Activated B cell treated with CpG ODN at 0.5 μM for 24 hours (primary cell): ENCODE results near the gene MCF2L2. TPM values are rescaled to one million over a fixed set of nuclear protein-coding genes. Genes with fewer than 3 reads are reported as not detected.

ENCODE experiments used
- ATAC-seq: fragments of 200-7000 bp; cut with Tn5 transposase; one replicate; pipeline ENCODE4 v1.10.0; 2021; ENCODE audit warnings: low read depth, mild to moderate bottlenecking, moderate library complexity
- CTCF ChIA-PET: fragments of 350-600 bp; sonication (Branson Sonifier 250); formaldehyde crosslinking; loops from one replicate; lab custom pipeline; 2021; ENCODE audit warnings: antibody characterized with exemption; lab: Charles Lee
- POLR2A ChIA-PET: fragments of 350-600 bp; sonication (Branson Sonifier 250); formaldehyde crosslinking; loops from one replicate; lab custom pipeline; 2021; ENCODE audit warnings: antibody characterized with exemption; lab: Charles Lee
- DNase-seq: peaks from one replicate; pipeline ENCODE4 v3.0.0; 2022
- H3K27ac Mint-ChIP-seq: one replicate; pipeline ENCODE4 v1.8.0; 2020; ENCODE audit warnings: mixed read lengths
- H3K27me3 Mint-ChIP-seq: one replicate; pipeline ENCODE4 v1.8.0; 2021; ENCODE audit warnings: mixed read lengths
- H3K36me3 Mint-ChIP-seq: one replicate; pipeline ENCODE4 v1.8.0; 2021; ENCODE audit warnings: low read depth, mixed read lengths
- H3K4me1 Mint-ChIP-seq: one replicate; pipeline ENCODE4 v1.8.0; 2021; ENCODE audit warnings: mixed read lengths
- H3K4me3 Mint-ChIP-seq: one replicate; pipeline ENCODE4 v1.8.0; 2020; ENCODE audit warnings: mild to moderate bottlenecking, mixed read lengths
- H3K9me3 Mint-ChIP-seq: one replicate; pipeline ENCODE4 v1.8.0; 2020; ENCODE audit warnings: mixed read lengths
- CTCF ChIP-seq: fragments of 200-600 bp; IDR thresholded peaks from one replicate; pipeline ENCODE4 v1.8.0; 2022; ENCODE audit warnings: antibody characterized with exemption, mild to moderate bottlenecking
- intact Hi-C: fragments of 100-400 bp; cut with micrococcal nuclease; formaldehyde crosslinking; loops from one replicate; pipeline ENCODE4 v1.15.1; 2024
- total RNA-seq: library from RNA; stranded (reverse); gene quantifications from 2 replicates; pipeline ENCODE4 v1.2.3, GENCODE V29; 2022

Gene MCF2L2
- total RNA-seq, 1 donor from 2014 or later: 2.4 TPM

GRCh38 chr3:183350164-183350563 is 78.3 kb downstream of the MCF2L2 start:
- H3K27me3 Mint-ChIP-seq: peaks cover 14% of the 10 kb centered on the region
- H3K36me3 Mint-ChIP-seq: no peaks in the 10 kb centered on the region
- intact Hi-C loops: no loop called here
- DNase-seq: no peak
- ATAC-seq: no peak
- TF ChIP-seq CTCF: no peak
- H3K9me3 Mint-ChIP-seq: peaks cover 3% of the 10 kb centered on the region
- H3K27ac Mint-ChIP-seq: no peak overlapping the region
- no peaks in the 10 kb centered on the region for H3K4me1 Mint-ChIP-seq
- no peak overlapping the region for H3K4me3 Mint-ChIP-seq
- ChIA-PET CTCF (no interaction called here), POLR2A (no interaction called here)

- Mint-ChIP-seq H3K9me3 (peaks cover 3% of the 10 kb centered on the region), H3K27me3 (peaks cover 16% of the 10 kb centered on the region), H3K4me1 (no peaks in the 10 kb centered on the region), H3K27ac (no peak overlapping the region), H3K4me3 (no peak overlapping the region), H3K36me3 (no peaks in the 10 kb centered on the region)
- intact Hi-C loops: no loop called here
- DNase-seq: no peak
- no peak for ATAC-seq
- ChIA-PET CTCF (interaction anchor here (0.7 kb wide), 1 partner anchor 213 kb away, joined by 4 read pairs; no protein-coding TSS in a partner anchor), POLR2A (no interaction called here)
- no peak for TF ChIP-seq CTCF
Measured at GRCh38 chr3:183349421-183350157, 78.8 kb downstream of the MCF2L2 start.

- Mint-ChIP-seq H3K27me3 (peaks cover 15% of the 10 kb centered on the region), H3K4me3 (no peak overlapping the region), H3K9me3 (peaks cover 3% of the 10 kb centered on the region), H3K4me1 (no peaks in the 10 kb centered on the region), H3K36me3 (no peaks in the 10 kb centered on the region), H3K27ac (no peak overlapping the region)
- POLR2A ChIA-PET: no interaction called here
- intact Hi-C loops: no loop called here
- TF ChIP-seq CTCF: no peak
- DNase-seq (no peak), ATAC-seq (no peak)
- CTCF ChIA-PET: interaction anchor here (0.6 kb wide), 2 partner anchors 21 to 48 kb away, joined by 4 to 6 read pairs; no protein-coding TSS in a partner anchor
Measured at GRCh38 chr3:183342824-183343223, 85.6 kb downstream of the MCF2L2 start.

- DNase-seq (no peak), ATAC-seq (no peak)
- intact Hi-C loops: no loop called here
- Mint-ChIP-seq H3K4me1 (no peaks in the 10 kb centered on the region), H3K27me3 (peaks cover 12% of the 10 kb centered on the region), H3K4me3 (no peak overlapping the region), H3K27ac (no peak overlapping the region), H3K36me3 (no peaks in the 10 kb centered on the region), H3K9me3 (peaks cover 3% of the 10 kb centered on the region)
- CTCF ChIA-PET: no interaction called here
- POLR2A ChIA-PET: no interaction called here
- no peak for TF ChIP-seq CTCF
Measured at GRCh38 chr3:183341545-183342288, 86.7 kb downstream of the MCF2L2 start.

GRCh38 chr3:183340222-183340621 is 88.2 kb downstream of the MCF2L2 start:
- no peaks in the 10 kb centered on the region for H3K36me3 Mint-ChIP-seq
- ChIA-PET POLR2A (no interaction called here), CTCF (no interaction called here)
- no peaks in the 10 kb centered on the region for H3K4me1 Mint-ChIP-seq
- intact Hi-C loops: no loop called here
- no peak overlapping the region for H3K27ac Mint-ChIP-seq
- H3K4me3 Mint-ChIP-seq: no peak overlapping the region
- peaks cover 7% of the 10 kb centered on the region for H3K27me3 Mint-ChIP-seq
- DNase-seq: no peak
- TF ChIP-seq CTCF: no peak
- ATAC-seq: no peak
- no peaks in the 10 kb centered on the region for H3K9me3 Mint-ChIP-seq
